A673 (cell line): ENCODE data around the gene UGGT2.

Source experiments
- CTCF ChIP-seq: fragments of 300-800, 200-600 bp; sonication (generic); conservative IDR thresholded peaks from 2 replicates; pipeline ENCODE4 v1.5.1; 2017; ENCODE audit warnings: low read depth, mild to moderate bottlenecking, antibody characterized with exemption, low read length, moderate library complexity, mixed read lengths
- EZH2 ChIP-seq: fragments of 200-600 bp; sonication (generic); IDR thresholded peaks from 2 replicates; pipeline ENCODE4 v1.6.1; 2017; ENCODE audit warnings: borderline replicate concordance, low read depth, mild to moderate bottlenecking, mixed read lengths, antibody characterized with exemption, low read length; ENCODE audit not compliant: poor library complexity, severe bottlenecking

- TF ChIP-seq CTCF (no peak), EZH2 (no peak)
Observed at GRCh38 chr13:95987841-95988240, 65.4 kb downstream of the UGGT2 start.
